Keratinocyte (primary cell): ENCODE data around the gene TPCN2. TPM values are rescaled to one million over a fixed set of nuclear protein-coding genes. Genes with fewer than 3 reads are reported as not detected.

Source experiments
- DNase-seq: peaks from one replicate; pipeline ENCODE4 v3.0.0-alpha.2; 2011; ENCODE audit warnings: low read depth, missing footprints, low spot score
- FAIRE-seq: peaks from 2 replicates; lab custom pipeline; 2011; peaks lifted over from hg19 to GRCh38; lab: Jason Lieb, UNC
- H2AFZ ChIP-seq: 2 replicates; pipeline ENCODE4 v1.6.0; 2012; ENCODE audit warnings: low read length, control low read depth, inconsistent platforms; ENCODE audit not compliant: control insufficient read depth
- H3K27ac ChIP-seq: 2 replicates; pipeline ENCODE4 v1.5.1; 2011; ENCODE audit warnings: low read length; ENCODE audit not compliant: control insufficient read depth, insufficient read depth
- H3K27me3 ChIP-seq: 3 replicates; pipeline ENCODE4 v1.6.0; 2011; ENCODE audit warnings: low read length; ENCODE audit not compliant: control insufficient read depth, insufficient read depth; ENCODE audit errors: extremely low read depth
- H3K36me3 ChIP-seq, 2 experiments: 2 replicates in 1 of 2; 3 replicates in 1 of 2; pipeline ENCODE4 v1.5.1; 2011; ENCODE audit warnings: low read length in 2 of 2, mild to moderate bottlenecking in 1 of 2; ENCODE audit not compliant: control insufficient read depth in 2 of 2, insufficient read depth in 2 of 2; ENCODE audit errors: extremely low read depth in 1 of 2
- H3K4me1 ChIP-seq: 3 replicates; pipeline ENCODE4 v1.5.1; 2011; ENCODE audit warnings: low read length; ENCODE audit not compliant: control insufficient read depth, insufficient read depth; ENCODE audit errors: extremely low read depth
- H3K4me2 ChIP-seq: 3 replicates; pipeline ENCODE4 v1.6.0; 2011; ENCODE audit warnings: low read depth, low read length; ENCODE audit not compliant: control insufficient read depth, insufficient read depth; ENCODE audit errors: extremely low read depth
- H3K4me3 ChIP-seq, 3 experiments: fragments of 200-600 bp in 1 of 3; sonication (generic) in 1 of 3; 2 replicates in 2 of 3; 3 replicates in 1 of 3; pipeline ENCODE4 v1.5.1; 2011 to 2016; ENCODE audit warnings: low read length in 3 of 3, mild to moderate bottlenecking in 3 of 3, control low read depth in 2 of 3, inconsistent platforms in 1 of 3, low read depth in 1 of 3, mixed read lengths in 1 of 3, mixed run types in 1 of 3, moderate library complexity in 1 of 3; ENCODE audit not compliant: control insufficient read depth in 2 of 3, insufficient read depth in 2 of 3; ENCODE audit errors: extremely low read depth in 1 of 3
- H3K79me2 ChIP-seq: 2 replicates; pipeline ENCODE4 v1.6.0; 2012; ENCODE audit warnings: low read length; ENCODE audit not compliant: control insufficient read depth, insufficient read depth
- H3K9ac ChIP-seq: 3 replicates; pipeline ENCODE4 v1.6.0; 2011; ENCODE audit warnings: low read length; ENCODE audit not compliant: control insufficient read depth, insufficient read depth; ENCODE audit errors: extremely low read depth
- H3K9me1 ChIP-seq: 3 replicates; pipeline ENCODE4 v1.6.0; 2011; ENCODE audit warnings: low read length; ENCODE audit not compliant: control insufficient read depth, insufficient read depth; ENCODE audit errors: extremely low read depth
- H3K9me3 ChIP-seq: 2 replicates; pipeline ENCODE4 v1.5.1; 2012; ENCODE audit warnings: low read depth, low read length; ENCODE audit not compliant: control insufficient read depth
- H4K20me1 ChIP-seq: 3 replicates; pipeline ENCODE4 v1.6.0; 2011; ENCODE audit warnings: low read length; ENCODE audit not compliant: control insufficient read depth, insufficient read depth; ENCODE audit errors: extremely low read depth
- CTCF ChIP-seq, 3 experiments: IDR thresholded peaks in 1 of 3; conservative IDR thresholded peaks in 1 of 3; optimal IDR thresholded peaks in 1 of 3; 2 replicates in 2 of 3; 3 replicates in 1 of 3; pipeline versions ENCODE3 to v1.5.1; 2011; ENCODE audit warnings: low read length in 3 of 3, mild to moderate bottlenecking in 3 of 3, moderate library complexity in 2 of 3, control low read depth in 1 of 3, inconsistent platforms in 1 of 3; ENCODE audit not compliant: insufficient read depth in 2 of 3; ENCODE audit errors: extremely low read depth in 1 of 3
- EZH2 ChIP-seq: IDR thresholded peaks from one replicate; pipeline ENCODE4 v1.6.1; 2012; ENCODE audit warnings: inconsistent platforms, mild to moderate bottlenecking, low read length, moderate library complexity
- dilution Hi-C: fragments of 300-500 bp; cut with MboI; formaldehyde crosslinking; loops from one replicate; pipeline ENCODE4 v1.7.0; 2020; ENCODE audit warnings: low sequenced_read_pairs; ENCODE audit not compliant: extremely low pct_ligation_motif_present
- polyA plus RNA-seq, 5 experiments: library from polyadenylated mRNA; depleted of rRNA in 3 of 5; stranded (reverse) in 3 of 5; stranded (forward) in 1 of 5; unstranded in 1 of 5; fragments of >200 nt; gene quantifications; 1 replicate in 1 of 5; 2 replicates in 3 of 5; 3 replicates in 1 of 5; pipeline versions ENCODE4 v1.2.1 to v1.2.3, GENCODE V29; 2011 to 2012; ENCODE audit warnings: missing spikeins in 2 of 5, low read depth in 1 of 5, low replicate concordance in 1 of 5

The TPCN2 gene
- polyA plus RNA-seq, 1 donor (not counting 4 experiments of a cell fraction or from before 2014, with no cell fraction given), result 7.7 TPM

- dilution Hi-C loops, result no loop called here
- Histone ChIP-seq H3K27ac (no peak overlapping the region), H3K9me3 (no peaks in the 10 kb centered on the region), H3K9ac (no peak overlapping the region), H3K9me1 (no peaks in the 10 kb centered on the region), H3K36me3 (no peaks in the 10 kb centered on the region), H4K20me1 (no peaks in the 10 kb centered on the region), H3K27me3 (no peaks in the 10 kb centered on the region), H2AFZ (no peak overlapping the region), H3K79me2 (no peaks in the 10 kb centered on the region), H3K4me1 (no peaks in the 10 kb centered on the region), H3K4me2 (no peak overlapping the region), H3K4me3 (no peak overlapping the region)
- FAIRE-seq, result no peak
- no peak for DNase-seq
- TF ChIP-seq CTCF (optimal IDR thresholded peaks at IDR 0.05 in 1 of 3, IDR thresholded peaks at IDR 0.05 in 1 of 3, conservative IDR thresholded peaks at IDR 0.05 in 1 of 3; ENCODE audit: extremely low read depth in 1 of 3, insufficient read depth in 2 of 3, low read length in 3 of 3), result no peak
- TF ChIP-seq EZH2, result no peak
Observed at GRCh38 chr11:69033431-69033830, 15.3 kb upstream of the TPCN2 start.

- Histone ChIP-seq H3K27ac (no peak overlapping the region), H3K27me3 (no peaks in the 10 kb centered on the region), H3K4me1 (no peaks in the 10 kb centered on the region), H3K79me2 (no peaks in the 10 kb centered on the region), H4K20me1 (no peaks in the 10 kb centered on the region), H2AFZ (no peak overlapping the region), H3K4me3 (no peak overlapping the region), H3K9me3 (no peaks in the 10 kb centered on the region), H3K4me2 (no peak overlapping the region), H3K9me1 (no peaks in the 10 kb centered on the region), H3K36me3 (no peaks in the 10 kb centered on the region), H3K9ac (no peak overlapping the region)
- TF ChIP-seq EZH2 (no peak), CTCF (optimal IDR thresholded peaks at IDR 0.05 in 1 of 3, IDR thresholded peaks at IDR 0.05 in 1 of 3, conservative IDR thresholded peaks at IDR 0.05 in 1 of 3; ENCODE audit: extremely low read depth in 1 of 3, insufficient read depth in 2 of 3, low read length in 3 of 3) (no peak)
- DNase-seq (no peak), FAIRE-seq (no peak)
- dilution Hi-C loops, result no loop called here
Observed at GRCh38 chr11:69034123-69034867, 14.4 kb upstream of the TPCN2 start.
